ENCODE results near the gene STX4.
A peak's percentile ranks its signal among the peaks of the same experiment; 100 is the strongest.

Gene STX4

DNA sequence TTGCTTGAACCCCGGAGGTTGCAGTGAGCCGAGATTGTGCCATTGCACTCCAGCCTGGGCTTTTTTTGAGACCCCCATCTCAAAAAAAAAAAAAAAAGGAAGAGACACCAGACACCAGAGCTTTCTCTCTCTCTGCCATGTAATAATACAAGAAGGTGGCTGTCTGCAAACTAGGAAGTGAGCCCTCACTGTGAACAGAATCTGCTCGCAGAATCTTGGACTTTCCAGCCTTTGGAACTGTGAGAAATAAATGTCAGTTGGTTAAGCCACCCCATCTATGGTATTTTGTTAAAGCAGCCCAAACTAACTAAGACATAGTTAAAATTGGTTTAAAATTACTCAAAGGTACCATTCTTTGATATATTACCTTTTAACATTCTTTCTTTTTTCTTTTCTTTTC is 12.8 kb upstream of the STX4 start:
- no peak for DNase-seq (ENCODE audit: low read depth)

DNA sequence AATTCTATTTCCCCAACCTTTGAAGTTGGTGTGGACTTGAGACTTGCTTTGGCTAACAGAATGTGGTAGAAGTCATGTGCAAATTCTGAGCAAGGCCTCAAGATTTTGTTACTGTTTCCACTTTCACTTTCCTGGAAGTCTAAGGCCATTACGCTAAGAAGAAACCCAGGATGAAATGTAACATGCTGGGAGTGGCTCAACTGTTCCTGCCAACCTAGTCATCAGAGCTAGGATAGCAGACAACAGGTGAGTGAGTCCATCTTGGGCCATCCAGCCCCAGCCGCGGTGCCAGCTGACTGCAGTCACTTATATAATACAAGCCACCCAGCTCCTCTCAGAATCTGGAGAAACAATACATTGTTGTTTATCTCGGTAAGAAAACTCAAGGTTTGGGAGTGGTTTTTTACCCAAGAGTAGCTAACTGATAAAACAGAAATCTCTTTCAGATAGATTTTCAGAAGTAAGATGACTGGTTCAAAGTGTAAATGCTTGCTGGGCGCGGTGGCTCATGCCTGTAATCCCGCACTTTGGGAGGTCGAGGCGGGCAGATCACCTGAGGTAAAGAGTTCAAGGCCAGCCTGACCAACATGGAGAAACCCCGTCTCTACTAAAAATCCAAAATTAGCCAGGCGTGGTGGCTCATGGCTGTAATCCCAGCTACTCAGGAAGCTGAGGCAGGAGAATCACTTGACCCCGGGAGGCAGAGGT is 10.7 kb upstream of the STX4 start:
- DNase-seq (ENCODE audit: low read depth) = no peak

- no peak for DNase-seq (ENCODE audit: low read depth)
These were observed 10.1 kb upstream of the STX4 start for GRCh38 chr16:31023252-31023602.

GRCh38 chr16:31023627-31024226 is 9.6 kb upstream of the STX4 start:
- DNase-seq (ENCODE audit: low read depth) = no peak

- DNase-seq (ENCODE audit: low read depth) = no peak
These were observed 8.0 kb upstream of the STX4 start for GRCh38 chr16:31025339-31025738.

DNA sequence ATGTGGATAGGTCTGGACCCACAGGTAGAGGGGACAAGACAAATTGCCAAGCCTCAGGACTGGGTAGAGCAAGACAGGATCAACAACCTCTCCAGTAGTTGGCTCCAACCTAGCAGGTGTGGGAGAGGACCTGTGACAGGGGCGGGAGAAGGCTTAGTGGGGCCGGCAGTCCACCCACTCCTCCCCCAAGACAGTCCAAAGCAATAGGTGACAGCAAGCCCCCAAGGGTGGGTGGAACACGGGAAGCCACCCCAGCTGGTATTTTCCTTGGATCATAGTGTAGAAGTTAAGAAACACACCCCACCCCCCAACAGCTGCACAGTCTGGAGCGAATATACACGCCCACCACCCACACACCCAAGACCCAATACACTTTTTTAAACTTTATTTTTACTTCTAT is 4.1 kb upstream of the STX4 start:
- DNase-seq (ENCODE audit: low read depth) = no peak

GRCh38 chr16:31031276-31031675 is 2.1 kb upstream of the STX4 start:
- DNase-seq (ENCODE audit: low read depth) = no peak

DNA sequence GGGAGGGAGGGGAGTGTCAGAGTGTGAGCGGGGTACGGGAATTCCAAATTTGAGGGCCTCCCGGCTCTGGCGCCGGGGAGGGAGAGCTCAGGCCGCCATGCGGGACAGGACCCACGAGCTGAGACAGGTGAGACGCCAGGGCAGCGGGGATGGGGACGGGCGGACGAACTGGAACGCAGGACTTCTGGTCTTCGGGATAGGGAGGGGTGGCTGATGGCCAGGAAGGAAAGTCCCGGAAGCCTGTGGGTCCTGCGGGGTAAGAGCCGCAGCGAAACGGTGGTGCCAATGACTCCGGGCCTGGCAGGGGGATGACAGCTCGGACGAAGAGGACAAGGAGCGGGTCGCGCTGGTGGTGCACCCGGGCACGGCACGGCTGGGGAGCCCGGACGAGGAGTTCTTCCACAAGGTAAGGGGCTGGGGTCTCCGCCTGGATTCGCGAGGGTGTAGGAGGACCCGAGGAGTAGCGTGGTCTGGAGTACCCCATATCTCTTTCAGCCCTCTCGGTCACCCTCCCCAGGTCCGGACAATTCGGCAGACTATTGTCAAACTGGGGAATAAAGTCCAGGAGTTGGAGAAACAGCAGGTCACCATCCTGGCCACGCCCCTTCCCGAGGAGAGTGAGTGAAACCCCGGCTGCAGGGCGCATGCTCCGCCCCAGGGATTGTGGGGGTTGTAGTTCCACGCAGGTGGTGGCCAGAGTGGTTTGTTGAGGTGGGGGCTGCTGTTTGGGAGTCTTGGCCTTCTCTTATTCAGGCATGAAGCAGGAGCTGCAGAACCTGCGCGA is 543 bp downstream of the STX4 start:
- peak; percentile 16 for DNase-seq (ENCODE audit: low read depth)

DNA sequence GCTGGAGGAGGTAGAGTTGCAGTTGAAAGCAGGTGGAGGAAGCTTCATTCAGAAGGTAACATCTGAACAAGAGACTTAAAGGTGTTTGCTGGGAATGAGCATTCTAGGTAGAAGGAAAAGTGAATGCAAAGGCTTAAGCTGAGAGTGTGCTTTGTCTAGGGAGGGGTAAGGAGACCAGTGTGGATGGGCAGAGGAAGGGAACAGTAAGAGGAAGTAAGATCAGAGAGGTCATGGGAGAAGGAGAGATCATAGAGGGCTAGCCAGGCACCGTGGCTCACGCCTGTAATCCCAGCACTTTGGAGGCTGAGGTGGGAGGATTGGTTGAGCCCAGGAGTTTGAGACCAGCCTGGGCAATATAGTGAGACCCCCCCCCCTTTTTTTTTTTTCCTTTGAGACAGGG is 3.3 kb downstream of the STX4 start:
- DNase-seq (ENCODE audit: low read depth) = no peak

DNA sequence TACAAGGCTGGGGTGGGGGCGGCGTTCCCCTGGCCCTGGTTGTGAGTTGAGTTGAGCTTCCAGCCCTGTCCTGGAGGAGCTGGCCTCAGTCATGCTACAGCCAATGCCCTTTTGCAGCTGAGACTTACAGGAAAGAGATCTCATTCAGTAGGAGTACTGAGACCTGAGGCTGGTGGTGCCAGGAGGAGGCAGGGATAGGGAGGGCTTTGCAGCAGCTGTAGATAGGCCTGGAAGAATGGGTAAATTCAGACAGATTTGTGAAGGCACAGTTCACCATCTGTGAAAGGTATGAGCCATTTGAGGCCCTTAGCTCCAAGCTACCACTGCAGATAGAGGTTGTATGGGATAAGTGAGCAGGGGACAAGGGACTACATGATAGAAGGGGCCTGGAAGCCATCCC is 5.6 kb downstream of the STX4 start:
- no peak for DNase-seq (ENCODE audit: low read depth)

GRCh38 chr16:31042866-31043265 is 9.5 kb downstream of the STX4 start:
- no peak for DNase-seq (ENCODE audit: low read depth)

DNA sequence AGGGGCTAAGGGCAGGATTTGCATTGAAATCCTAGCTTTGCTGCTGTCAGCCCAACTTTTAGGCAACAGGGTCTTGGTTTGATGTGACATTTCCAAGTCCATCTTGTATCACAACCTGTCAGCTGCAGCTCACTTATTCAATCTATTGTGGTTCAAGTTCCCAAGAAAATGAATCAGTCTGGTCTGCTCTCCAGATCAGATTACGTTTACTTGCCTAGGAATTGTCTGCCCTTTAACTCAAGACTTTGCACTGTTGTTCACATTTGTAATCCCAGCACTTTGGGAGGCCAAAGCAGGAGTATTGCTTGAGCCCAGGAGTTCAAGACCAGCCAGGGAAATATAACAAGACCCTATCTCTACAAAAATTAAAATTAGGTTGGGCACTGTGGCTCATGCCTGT is 10.0 kb downstream of the STX4 start:
- no peak for DNase-seq (ENCODE audit: low read depth)

DNA sequence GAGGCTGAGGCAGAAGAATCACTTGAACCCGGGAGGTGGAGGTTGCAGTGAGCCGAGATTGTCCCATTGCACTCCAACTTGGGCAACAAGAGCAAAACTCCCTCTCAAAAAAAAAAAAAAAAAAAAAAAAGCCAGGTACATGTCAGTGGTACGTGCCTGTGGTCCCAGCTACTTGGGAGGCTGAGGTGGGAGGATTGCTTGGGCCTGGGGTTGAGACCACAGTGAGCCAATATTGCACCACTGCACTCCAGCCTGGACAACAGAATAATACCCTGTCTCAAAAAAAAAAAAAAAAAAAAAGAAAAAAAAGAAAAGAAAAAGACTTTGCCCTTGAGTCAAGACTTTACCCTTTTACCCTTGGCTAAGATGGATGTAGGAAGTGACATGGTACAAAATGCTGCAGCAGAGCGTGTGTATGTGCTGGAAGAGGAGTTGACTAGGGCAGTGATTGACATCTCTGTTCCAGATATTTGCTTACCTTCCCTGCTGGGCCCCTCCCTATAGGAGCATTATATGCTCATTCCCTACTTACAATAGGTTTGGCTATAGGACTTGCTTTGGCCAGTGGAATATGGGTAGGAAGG is 10.6 kb downstream of the STX4 start:
- no peak for DNase-seq (ENCODE audit: low read depth)

- no peak for DNase-seq (ENCODE audit: low read depth)
These were observed 17.1 kb downstream of the STX4 start for GRCh38 chr16:31050280-31051030.

GRCh38 chr16:31052114-31052513 is 18.8 kb downstream of the STX4 start:
- DNase-seq (ENCODE audit: low read depth) = peak; percentile 91

DNA sequence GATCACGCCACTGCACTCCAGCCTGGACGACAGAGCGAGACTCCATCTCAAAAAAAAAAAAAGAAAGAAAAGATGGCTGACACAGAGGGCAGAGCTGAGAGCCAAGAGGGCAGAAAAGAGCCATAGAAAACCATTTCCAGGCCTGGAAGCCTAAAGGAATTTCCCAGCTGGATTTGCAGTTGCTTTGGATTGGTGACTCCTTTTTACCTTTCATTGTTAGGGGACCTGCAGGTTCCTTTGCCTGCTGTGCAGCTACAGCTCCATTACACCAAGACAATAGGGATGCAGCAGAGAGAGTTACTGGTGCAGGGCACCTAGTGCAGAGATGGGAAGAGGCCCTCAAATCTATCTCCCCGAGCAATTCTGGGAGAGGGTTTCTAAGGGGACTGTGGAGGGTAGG is 22.3 kb downstream of the STX4 start:
- no peak for DNase-seq (ENCODE audit: low read depth)

GRCh38 chr16:31061126-31061812 is 27.9 kb downstream of the STX4 start:
- DNase-seq (ENCODE audit: low read depth) = no peak

GRCh38 chr16:31061813-31062440 is 28.6 kb downstream of the STX4 start:
- no peak for DNase-seq (ENCODE audit: low read depth)

DNA sequence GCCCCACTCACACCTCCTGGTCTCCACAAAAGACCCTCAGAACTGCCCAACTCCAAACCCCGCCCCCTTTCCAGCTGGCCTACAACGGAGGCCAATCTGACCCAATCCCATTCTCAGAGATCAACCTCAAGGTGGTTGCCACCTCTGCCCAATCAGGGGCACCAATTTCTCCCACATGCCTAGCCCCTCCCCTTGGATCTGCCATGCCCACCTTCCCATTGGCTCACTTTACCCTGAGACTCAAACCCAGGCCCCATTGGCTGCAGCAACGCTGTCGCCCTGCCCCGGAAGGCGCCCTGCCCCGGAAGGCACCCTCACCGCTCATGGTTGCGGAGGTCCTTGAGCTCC is 30.1 kb downstream of the STX4 start:
- DNase-seq (ENCODE audit: low read depth) = no peak

GRCh38 chr16:31063843-31064611 is 30.7 kb downstream of the STX4 start:
- DNase-seq (ENCODE audit: low read depth) = no peak
